IMR-90 (cell line): ENCODE data around the gene TUBGCP6. TPM values are rescaled to one million over a fixed set of nuclear protein-coding genes. Genes with fewer than 3 reads are reported as not detected.

Source experiments
- ATAC-seq: fragments of 200-7000 bp; cut with Tn5 transposase; 2 replicates; pipeline ENCODE4 v1.9.1; 2020; ENCODE audit warnings: low read depth, mild to moderate bottlenecking, moderate library complexity
- BruUV-seq: library from RNA; stranded (reverse); fragments of 400-500 nt; replicated peaks from 2 replicates; lab custom pipeline; 2021; lab: Mats Ljungman, UMichigan
- CTCF ChIA-PET: fragments of 300-600 bp; formaldehyde crosslinking; extraction: SDS; loops from one replicate; lab custom pipeline; 2021; ENCODE audit warnings: antibody characterized with exemption; lab: Yijun Ruan, JAX
- POLR2A ChIA-PET: fragments of 300-600 bp; sonication (Branson Sonifier 250); formaldehyde crosslinking; loops from one replicate; lab custom pipeline; 2022; ENCODE audit warnings: antibody characterized with exemption; ENCODE audit not compliant: unreplicated experiment; lab: Charles Lee
- DNase-seq: peaks from one replicate; pipeline ENCODE4 v3.0.0; 2013
- H2AFZ ChIP-seq: replicated peaks from 2 replicates; pipeline ENCODE3; 2013; ENCODE audit warnings: low read length, mild to moderate bottlenecking; ENCODE audit not compliant: poor library complexity
- H2AK5ac ChIP-seq: 2 replicates; pipeline ENCODE4 v1.6.1; 2013; ENCODE audit warnings: low read depth, low read length, inconsistent platforms
- H2AK9ac ChIP-seq: replicated peaks from 2 replicates; pipeline ENCODE3; 2013; ENCODE audit warnings: mild to moderate bottlenecking, low read depth, low read length, moderate library complexity; ENCODE audit not compliant: poor library complexity
- H2BK120ac ChIP-seq: 2 replicates; pipeline ENCODE4 v1.6.1; 2013; ENCODE audit warnings: low read depth, low read length, inconsistent platforms
- H2BK15ac ChIP-seq: 3 replicates; pipeline ENCODE4 v1.6.1; 2013; ENCODE audit warnings: low read depth, low read length, inconsistent platforms
- H2BK20ac ChIP-seq: 2 replicates; pipeline ENCODE4 v1.6.1; 2013; ENCODE audit warnings: low read depth, mild to moderate bottlenecking, inconsistent platforms, low read length, moderate library complexity
- H2BK5ac ChIP-seq: 2 replicates; pipeline ENCODE4 v1.6.1; 2013; ENCODE audit warnings: mild to moderate bottlenecking, low read depth, low read length, inconsistent platforms; ENCODE audit not compliant: poor library complexity, severe bottlenecking
- H3K14ac ChIP-seq: replicated peaks from 2 replicates; pipeline ENCODE4 v1.6.1; 2013; ENCODE audit warnings: low read depth, low read length, inconsistent platforms
- H3K18ac ChIP-seq: 2 replicates; pipeline ENCODE4 v1.6.1; 2013; ENCODE audit warnings: low read depth, low read length, control low read depth
- H3K23ac ChIP-seq: 2 replicates; pipeline ENCODE4 v1.6.1; 2013; ENCODE audit warnings: low read depth, low read length, inconsistent platforms
- H3K27ac ChIP-seq: 2 replicates; pipeline ENCODE4 v1.5.1; 2013; ENCODE audit warnings: mild to moderate bottlenecking, control low read depth, low read length; ENCODE audit not compliant: insufficient read depth
- H3K27me3 ChIP-seq: 2 replicates; pipeline ENCODE4 v1.6.1; 2013; ENCODE audit warnings: low read length; ENCODE audit not compliant: control insufficient read depth, insufficient read depth
- H3K36me3 ChIP-seq: 2 replicates; pipeline ENCODE4 v1.6.1; 2013; ENCODE audit warnings: low read length, mixed read lengths; ENCODE audit not compliant: control insufficient read depth, insufficient read depth
- H3K4ac ChIP-seq: 2 replicates; pipeline ENCODE4 v1.6.1; 2013; ENCODE audit warnings: low read depth, low read length, inconsistent platforms
- H3K4me1 ChIP-seq: 2 replicates; pipeline ENCODE4 v1.6.1; 2013; ENCODE audit warnings: low read length, mixed read lengths; ENCODE audit not compliant: control insufficient read depth, insufficient read depth
- H3K4me2 ChIP-seq: 2 replicates; pipeline ENCODE4 v1.6.1; 2013; ENCODE audit warnings: low read depth, mild to moderate bottlenecking, control low read depth, low read length, moderate library complexity
- H3K4me3 ChIP-seq: 2 replicates; pipeline ENCODE4 v1.5.1; 2013; ENCODE audit warnings: low read depth, mild to moderate bottlenecking, control low read depth, low read length, moderate library complexity; ENCODE audit not compliant: insufficient read depth
- H3K56ac ChIP-seq: 2 replicates; pipeline ENCODE4 v1.6.1; 2013; ENCODE audit warnings: low read length, inconsistent platforms; ENCODE audit not compliant: insufficient read depth; ENCODE audit errors: extremely low read depth
- H3K79me1 ChIP-seq, 2 experiments: 2 replicates each; pipeline ENCODE4 v1.6.1; 2013; ENCODE audit warnings: low read length in 2 of 2, inconsistent platforms in 1 of 2, low read depth in 1 of 2
- H3K9ac ChIP-seq: 2 replicates; pipeline ENCODE4 v1.6.1; 2013; ENCODE audit warnings: low read depth, low read length, control low read depth
- H3K9me1 ChIP-seq: 2 replicates; pipeline ENCODE4 v1.6.1; 2013; ENCODE audit warnings: low read length, inconsistent platforms; ENCODE audit not compliant: insufficient read depth
- H3K9me3 ChIP-seq: 2 replicates; pipeline ENCODE4 v1.6.1; 2013; ENCODE audit warnings: low read length; ENCODE audit not compliant: control insufficient read depth, insufficient read depth
- H4K20me1 ChIP-seq: 2 replicates; pipeline ENCODE4 v1.6.1; 2013; ENCODE audit warnings: low read length, inconsistent platforms; ENCODE audit not compliant: insufficient read depth
- H4K5ac ChIP-seq: 2 replicates; pipeline ENCODE4 v1.6.1; 2013; ENCODE audit warnings: mild to moderate bottlenecking, low read depth, low read length, control low read depth
- H4K8ac ChIP-seq, 2 experiments: 2 replicates each; pipeline ENCODE4 v1.6.1; 2013; ENCODE audit warnings: low read depth in 2 of 2, low read length in 2 of 2, control low read depth in 1 of 2, inconsistent platforms in 1 of 2
- H4K91ac ChIP-seq: 2 replicates; pipeline ENCODE4 v1.6.1; 2013; ENCODE audit warnings: low read depth, low read length, inconsistent platforms; ENCODE audit not compliant: insufficient read depth
- CHD1 ChIP-seq: IDR thresholded peaks from 2 replicates; pipeline ENCODE4 v1.6.1; 2012; ENCODE audit warnings: low read depth, low read length, improper control_type of control experiment
- FOS ChIP-seq: fragments of 150-350 bp; IDR thresholded peaks from 2 replicates; pipeline ENCODE4 v1.6.1; 2016; ENCODE audit warnings: low read depth, low read length
- MAFK ChIP-seq: IDR thresholded peaks from 2 replicates; pipeline ENCODE4 v1.6.1; 2012; ENCODE audit warnings: low read depth, low read length, improper control_type of control experiment
- MAZ ChIP-seq: IDR thresholded peaks from 2 replicates; pipeline ENCODE4 v1.6.1; 2012; ENCODE audit warnings: low read depth, mild to moderate bottlenecking, low read length, improper control_type of control experiment, moderate library complexity, borderline replicate concordance
- NFE2L2 ChIP-seq: fragments of 150-350 bp; IDR thresholded peaks from 2 replicates; pipeline ENCODE4 v1.6.1; 2016; ENCODE audit warnings: low read depth, mild to moderate bottlenecking, low read length
- WGBS, 2 experiments: methylation state at CpG; one replicate each; pipeline versions ENCODE4 v1.1.5 to v1.1.7; 2013; ENCODE audit warnings: missing lambda C conversion rate in 2 of 2; ENCODE audit not compliant: insufficient read length in 1 of 2; ENCODE audit errors: extremely low coverage in 2 of 2; 5-methylcytosine and 5-hydroxymethylcytosine counted together
- dilution Hi-C: fragments of 300-500 bp; cut with HindIII; formaldehyde crosslinking; loops from one replicate; pipeline ENCODE4 v1.14.3; 2018; ENCODE audit warnings: low sequenced_read_pairs; ENCODE audit not compliant: unreplicated experiment
- in situ Hi-C: fragments of 300-500 bp; cut with MboI; formaldehyde crosslinking; loops from 3 replicates; pipeline ENCODE4 v1.14.3; 2019; ENCODE audit warnings: low sequenced_read_pairs, inconsistent platforms, mixed read lengths
- intact Hi-C: fragments of 100-400 bp; cut with micrococcal nuclease; formaldehyde crosslinking; loops from 2 replicates; pipeline ENCODE4 v1.10.0; 2022
- polyA plus RNA-seq, 3 experiments: library from polyadenylated mRNA; depleted of rRNA; stranded (reverse); fragments of >200 nt; gene quantifications; 2 replicates each; pipeline ENCODE4 v1.2.3, GENCODE V29; 2012; ENCODE audit warnings: low replicate concordance in 1 of 3
- total RNA-seq: library from RNA; depleted of rRNA; stranded (reverse); fragments of >200 nt; gene quantifications from 2 replicates; pipeline ENCODE4 v1.2.3, GENCODE V29; 2012

Gene TUBGCP6
- total and polyA plus RNA-seq, 2 of the 4 experiments (the other 2 are of a cell fraction), result 10.8 to 28.6 TPM

- H3K14ac ChIP-seq, result peak overlapping the region; percentile 92
- WGBS, 2 experiments, result 16% methylated on average over 23 of the region's 53 CpGs; no CpG with 5 or more reads in 1 of the 2 experiments
- 0 out of 2 replicates have a peak overlapping the region, but pooled peaks have one; percentile 50 for H3K23ac ChIP-seq
- dilution Hi-C loops, result no loop called here
- H4K91ac ChIP-seq, result peak overlapping the region; percentile 96
- H4K5ac ChIP-seq, result peak overlapping the region; percentile 97
- no TSS peak for BruUV-seq
- peak overlapping the region; percentile 92 for H2BK5ac ChIP-seq
- intact Hi-C loops, result no loop called here
- peaks cover 21% of the 10 kb centered on the region for H3K36me3 ChIP-seq
- H3K27ac ChIP-seq, result peak overlapping the region; percentile 98
- ChIA-PET CTCF (no interaction called here), POLR2A (no interaction called here)
- H2BK15ac ChIP-seq, result no peak overlapping the region
- in situ Hi-C loops, result no loop called here
- peak overlapping the region; percentile 98 for H3K9ac ChIP-seq
- peak overlapping the region; percentile 98 for H2AK9ac ChIP-seq
- H3K4me2 ChIP-seq, result peak overlapping the region; percentile 98
- H2AK5ac ChIP-seq, result peak overlapping the region; percentile 86
- H3K18ac ChIP-seq, result peak overlapping the region; percentile 38; the same call in 1 of the 2 replicates
- no peaks in the 10 kb centered on the region for H3K9me3 ChIP-seq
- H3K27me3 ChIP-seq, result no peaks in the 10 kb centered on the region
- H3K9me1 ChIP-seq, result 0 out of 2 replicates have a peak, but pooled peaks cover 3% of the 10 kb centered on the region
- peaks cover 17% of the 10 kb centered on the region for H3K4me1 ChIP-seq
- peaks cover 15 to 60% of the 10 kb centered on the region in 2 experiments for H3K79me1 ChIP-seq
- TF ChIP-seq MAFK (no peak), FOS (no peak), MAZ (no peak), CHD1 (no peak), NFE2L2 (no peak)
- DNase-seq, result no peak
- H3K56ac ChIP-seq, result peak overlapping the region; percentile 83
- peak overlapping the region; percentile 96 for H3K4me3 ChIP-seq
- H4K8ac ChIP-seq, result peak overlapping the region; percentile 99
- ATAC-seq, result no peak
- no peak overlapping the region for H2BK20ac ChIP-seq
- peaks cover 37% of the 10 kb centered on the region for H4K20me1 ChIP-seq
- H2BK120ac ChIP-seq, result no peak overlapping the region
- peak overlapping the region; percentile 96 for H2AFZ ChIP-seq
- peak overlapping the region; percentile 93 for H3K4ac ChIP-seq
These were observed 620 bp upstream of the TUBGCP6 start for GRCh38 chr22:50245214-50246072.
